GM18498 (cell line): Measurements from ENCODE around the gene FAM200A.
"Not testable (repeated sequence)": the region's sequence is repeated elsewhere in the genome, so short reads cannot be mapped to it uniquely, and the experiment has no call there.

Source experiments
- ATAC-seq: cut with Tn5 transposase; IDR thresholded peaks from one replicate; pipeline ENCODE4 v1.9.1; 2021; ENCODE audit warnings: mild to moderate bottlenecking, moderate library complexity; ENCODE audit not compliant: unreplicated experiment

Gene FAM200A

DNA sequence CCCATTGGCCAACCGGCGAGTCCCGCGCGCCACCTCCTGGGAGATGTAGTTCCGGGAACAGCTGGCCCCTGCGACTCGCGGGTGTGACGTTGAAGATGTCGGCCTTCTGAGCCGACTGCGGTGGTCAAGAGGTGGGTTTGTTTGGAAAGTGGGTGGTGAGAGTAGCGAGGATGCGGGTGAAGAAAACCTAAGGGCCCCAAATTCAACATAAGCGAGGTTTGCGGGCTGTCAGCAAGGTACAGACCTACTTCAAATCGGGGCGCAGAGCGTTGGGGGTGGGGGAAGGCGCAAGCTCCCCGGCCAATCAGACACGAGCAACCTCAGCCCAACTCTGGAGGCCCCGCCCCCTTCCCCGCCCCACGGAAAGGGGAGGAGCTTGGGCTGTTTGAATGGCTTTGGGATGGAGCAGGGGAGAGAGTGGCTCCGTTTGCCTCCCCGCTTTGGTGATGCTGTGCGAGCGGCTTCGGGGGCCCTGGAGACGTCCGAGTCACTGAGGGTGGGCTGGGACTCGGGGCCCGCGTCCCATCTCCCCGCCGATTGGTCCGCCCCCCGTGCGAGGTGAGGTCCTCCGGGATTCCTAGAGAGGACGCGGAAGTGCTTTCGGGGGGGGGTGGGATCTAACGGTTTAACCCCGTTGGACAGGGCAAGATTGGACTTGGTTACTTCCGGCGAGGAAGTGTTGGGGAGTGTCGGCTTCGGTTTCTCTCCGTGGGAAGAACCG, 47.2 kb downstream of the FAM200A start, which contains the start of gene ZKSCAN5:
ZKSCAN5 (plus strand) TSS at position 60 of the 721 bp plus-strand sequence. CDS start 1,383 bp downstream, outside the sequence.
- ATAC-seq: peak; percentile 82

DNA sequence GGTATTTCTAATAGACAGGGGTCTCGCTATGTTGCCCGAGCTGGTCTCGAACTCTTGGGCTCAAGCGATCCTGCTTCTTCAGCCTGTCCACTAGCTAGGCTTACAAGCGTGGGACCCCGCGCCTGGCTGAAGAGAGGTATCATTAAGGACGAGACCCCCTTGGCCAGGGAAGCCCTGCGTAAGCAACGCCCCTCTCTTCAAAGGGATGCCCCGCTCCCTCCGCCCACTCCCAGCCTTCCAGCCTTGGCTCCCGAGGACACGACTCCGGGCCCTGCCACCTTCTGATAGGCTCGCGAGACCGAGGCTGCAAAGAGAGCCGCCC, 47.7 kb downstream of the FAM200A start:
- no peak for ATAC-seq

DNA sequence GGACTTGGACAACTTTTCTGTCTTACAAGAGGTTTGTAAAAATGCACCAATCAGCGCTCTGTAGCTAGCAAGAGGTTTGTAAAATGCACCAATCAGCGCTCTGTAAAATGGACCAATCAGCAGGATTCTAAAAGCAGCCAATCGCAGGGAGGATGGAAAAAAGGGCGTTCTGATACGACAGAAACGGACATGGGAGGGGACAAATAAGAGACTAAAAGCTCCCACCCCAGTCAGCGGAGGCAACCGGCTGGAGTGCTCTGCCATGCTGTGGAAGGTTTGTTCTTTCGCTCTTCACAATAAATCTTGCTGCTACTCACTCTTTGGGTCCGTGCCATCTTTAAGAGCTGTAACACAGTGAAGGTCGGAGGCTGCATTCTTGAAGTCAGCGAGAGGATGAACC, 50.7 kb downstream of the FAM200A start:
- not testable (repeated sequence) for ATAC-seq

DNA sequence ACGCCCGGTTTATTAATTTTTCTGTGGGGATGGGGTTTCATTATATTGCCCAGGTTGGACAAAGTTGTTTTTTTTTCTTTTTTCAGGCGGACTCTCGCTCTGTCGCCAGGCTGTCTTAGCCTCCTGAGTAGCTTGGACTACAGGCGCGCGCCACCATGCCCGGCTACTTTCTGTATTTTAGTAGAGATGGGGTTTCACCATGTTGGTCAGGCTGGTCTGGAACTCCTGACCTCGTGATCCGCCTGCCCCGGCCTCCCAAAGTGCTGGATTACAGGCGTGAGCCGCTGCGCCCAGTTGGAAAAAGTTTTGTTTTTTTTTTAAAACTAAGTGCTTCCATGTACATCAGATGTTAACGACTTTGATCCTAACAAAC, 51.3 kb downstream of the FAM200A start:
- ATAC-seq: no peak

DNA sequence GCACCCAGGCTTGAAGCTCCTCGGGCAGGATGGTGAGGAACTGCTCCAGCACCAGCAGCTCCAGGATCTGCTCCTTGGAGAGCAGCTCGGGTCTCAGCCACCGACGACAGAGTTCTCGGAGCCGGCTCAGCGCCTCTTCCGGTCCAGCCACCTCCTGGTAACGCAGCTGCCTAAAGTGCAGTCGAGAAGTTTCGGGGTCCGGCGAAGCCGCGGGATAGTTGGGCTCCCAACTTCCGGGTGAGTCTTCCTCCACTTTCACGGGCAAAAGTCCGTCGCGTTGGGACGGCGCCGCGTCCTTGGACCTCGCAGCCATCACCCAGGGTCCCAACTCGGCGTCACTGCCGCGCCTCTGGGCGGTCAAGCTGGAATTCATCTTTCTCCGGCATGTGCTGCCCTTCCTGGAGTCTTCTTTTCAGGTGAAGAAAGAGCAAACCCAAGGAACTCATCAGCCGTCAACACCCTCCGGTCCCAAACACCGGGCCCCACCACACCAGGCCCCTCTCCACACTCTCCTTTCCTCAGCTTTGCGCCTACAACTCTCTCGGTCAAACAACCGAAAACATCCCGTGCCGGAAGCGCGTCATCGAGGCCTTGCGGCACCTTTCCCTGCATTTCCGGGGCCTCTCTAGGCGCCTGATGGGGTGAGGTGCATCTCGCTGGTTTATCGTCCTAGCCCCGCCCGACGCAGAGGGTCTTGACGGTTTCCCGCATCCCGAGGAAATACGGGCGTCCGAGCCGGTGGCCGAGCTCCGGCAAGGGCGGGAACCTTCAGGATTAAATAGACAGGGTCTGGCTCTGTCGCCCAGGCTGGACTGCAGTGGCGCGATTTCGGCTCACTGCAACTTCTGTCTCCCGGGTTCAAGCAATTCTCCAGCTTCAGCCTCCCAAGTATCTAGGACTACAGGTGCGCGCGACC, 51.9 kb downstream of the FAM200A start, which contains the start of gene ZNF394:
ZNF394 (minus strand) TSS at position 561 of the 916 bp plus-strand sequence; CDS start at position 373, 188 bp downstream.
- peak; percentile 41 for ATAC-seq

DNA sequence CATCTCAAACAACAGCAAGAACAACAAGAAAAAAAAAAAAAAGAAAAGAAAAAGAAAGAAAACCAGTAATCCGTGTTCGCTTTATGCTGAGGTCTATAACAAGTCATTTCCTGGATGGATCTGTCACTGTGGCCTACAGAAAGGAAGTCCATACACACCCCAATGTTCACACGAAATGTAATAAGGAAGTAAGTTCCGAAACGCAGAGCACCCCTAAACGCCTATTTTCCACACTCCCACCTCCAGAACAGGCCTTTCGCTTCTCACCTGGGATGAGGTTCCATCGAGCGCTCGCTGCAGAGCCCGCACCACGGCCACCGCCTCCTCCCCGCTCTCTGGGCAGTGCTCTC, 52.6 kb downstream of the FAM200A start:
- ATAC-seq: peak; percentile 8

DNA sequence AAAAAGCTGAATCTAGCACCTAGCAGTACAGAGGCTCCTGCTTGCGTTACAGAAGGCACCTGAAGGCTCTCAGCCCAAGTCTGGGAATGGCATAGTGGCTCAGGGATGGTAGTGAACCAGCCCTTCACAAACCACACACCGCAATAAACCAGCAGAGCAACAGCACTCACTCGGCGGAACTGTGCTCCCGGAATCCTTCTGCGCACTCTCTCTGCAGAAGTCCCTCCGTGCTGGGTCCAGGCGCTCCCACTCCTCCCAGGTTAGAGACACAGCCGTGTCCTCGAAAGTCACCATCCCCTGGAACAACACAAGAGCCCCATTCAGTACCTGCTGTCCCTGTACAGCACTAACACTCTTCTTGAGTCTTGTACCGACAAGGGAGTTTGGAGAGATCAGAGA, 53.4 kb downstream of the FAM200A start:
- no peak for ATAC-seq

DNA sequence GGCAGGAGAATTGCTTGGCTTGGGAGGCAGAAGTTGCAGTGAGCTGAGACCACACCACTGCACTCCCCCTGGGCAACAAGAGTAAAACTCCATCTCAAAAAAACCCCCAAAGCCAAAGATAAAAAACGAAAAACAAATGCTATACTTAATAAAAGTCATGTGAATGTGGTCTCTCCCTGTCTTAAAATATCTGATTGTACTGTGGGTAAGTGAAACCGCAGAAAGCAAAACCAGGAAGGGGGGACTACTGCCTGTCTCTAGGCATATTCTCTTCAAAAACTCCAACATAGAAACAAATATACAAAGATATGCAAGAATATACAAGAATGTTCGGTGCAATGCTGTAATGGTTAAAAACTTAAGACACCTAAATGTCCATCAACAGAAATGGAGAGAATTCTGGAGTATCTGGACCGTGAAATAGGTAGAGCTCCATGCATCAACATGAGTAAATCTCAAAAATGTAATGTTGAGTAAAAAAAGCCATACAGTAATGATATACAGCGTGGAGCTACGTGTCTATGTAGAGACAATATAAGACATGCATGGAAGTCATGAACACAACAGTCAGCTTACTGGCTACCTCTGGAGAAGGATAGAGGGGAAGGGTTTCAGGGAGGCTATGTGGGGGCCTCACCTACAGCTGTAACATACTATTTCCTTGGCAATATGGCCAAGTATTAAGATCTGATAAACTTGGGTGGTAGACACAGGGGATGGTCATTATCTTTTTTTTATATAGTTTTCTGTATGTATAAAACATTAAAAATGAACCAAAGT, 54.0 kb downstream of the FAM200A start:
- ATAC-seq: no peak
